WTC11 (cell line): ENCODE measurements around the gene TMPRSS12. TPM values are rescaled to one million over a fixed set of nuclear protein-coding genes. Genes with fewer than 3 reads are reported as not detected.

Experiments
- ATAC-seq: fragments of 200-7000 bp; cut with Tn5 transposase; 2 replicates; pipeline ENCODE4 v1.10.0; 2021; ENCODE audit warnings: mild to moderate bottlenecking, moderate library complexity
- CTCF ChIA-PET: fragments of 300-600 bp; sonication (Branson Sonifier 250); formaldehyde crosslinking; loops from one replicate; lab custom pipeline; 2021; ENCODE audit warnings: antibody characterized with exemption; lab: Charles Lee
- POLR2A ChIA-PET: fragments of 350-600 bp; sonication (Branson Sonifier 250); formaldehyde crosslinking; loops from one replicate; lab custom pipeline; 2021; ENCODE audit warnings: antibody characterized with exemption; lab: Charles Lee
- DNase-seq: peaks from one replicate; pipeline ENCODE4 v3.0.0; 2021; ENCODE audit warnings: low spot score
- H3K27ac Mint-ChIP-seq: 2 replicates; pipeline ENCODE4 v1.8.0; 2021; ENCODE audit warnings: mixed read lengths
- H3K27me3 Mint-ChIP-seq: 2 replicates; pipeline ENCODE4 v1.8.0; 2021; ENCODE audit warnings: low read depth, mild to moderate bottlenecking, moderate library complexity, mixed read lengths
- H3K36me3 Mint-ChIP-seq: 2 replicates; pipeline ENCODE4 v1.8.0; 2021; ENCODE audit warnings: mixed read lengths
- H3K4me1 Mint-ChIP-seq: 2 replicates; pipeline ENCODE4 v1.8.0; 2022; ENCODE audit warnings: mixed read lengths
- H3K4me3 Mint-ChIP-seq: 2 replicates; pipeline ENCODE4 v1.8.0; 2021; ENCODE audit warnings: mild to moderate bottlenecking, moderate library complexity, mixed read lengths
- H3K9me3 Mint-ChIP-seq: 2 replicates; pipeline ENCODE4 v1.8.0; 2021; ENCODE audit warnings: mixed read lengths
- CREB1 ChIP-seq: sonication (generic); formaldehyde crosslinking; IDR thresholded peaks from 2 replicates; pipeline ENCODE4 v1.8.0; 2023; ENCODE audit warnings: mild to moderate bottlenecking, missing genetic modification reagents
- TEAD4 ChIP-seq: sonication (generic); formaldehyde crosslinking; IDR thresholded peaks from 2 replicates; pipeline ENCODE4 v1.8.0; 2022; ENCODE audit warnings: mild to moderate bottlenecking, missing genetic modification reagents
- ZNF121 ChIP-seq: sonication (generic); formaldehyde crosslinking; IDR thresholded peaks from 2 replicates; pipeline ENCODE4 v1.8.0; 2023; ENCODE audit warnings: missing genetic modification reagents
- ZNF219 ChIP-seq: sonication (generic); formaldehyde crosslinking; IDR thresholded peaks from 2 replicates; pipeline ENCODE4 v1.8.0; 2023; ENCODE audit warnings: missing genetic modification reagents, mild to moderate bottlenecking, borderline replicate concordance
- total RNA-seq: library from RNA; stranded (reverse); gene quantifications from 3 replicates; pipeline ENCODE4 v1.2.3, GENCODE V29; 2021
- TF ChIP-seq, protein P1 (sequence below): fragments of 250-450 bp; sonication (Bioruptor Pico); IDR thresholded peaks from 2 replicates; pipeline ENCODE4 v1.9.0; 2021; ENCODE audit warnings: mild to moderate bottlenecking
- TF ChIP-seq, protein P2 (sequence below): fragments of 200-600 bp; IDR thresholded peaks from 2 replicates; pipeline ENCODE4 v1.8.0; 2022; ENCODE audit warnings: antibody characterized with exemption
- TF ChIP-seq, protein P3 (sequence below): sonication (generic); formaldehyde crosslinking; IDR thresholded peaks from 2 replicates; pipeline ENCODE4 v1.8.0; 2022; ENCODE audit warnings: missing genetic modification reagents
- TF ChIP-seq, protein P4 (sequence below): sonication (generic); formaldehyde crosslinking; IDR thresholded peaks from 2 replicates; pipeline ENCODE4 v1.8.0; 2022; ENCODE audit warnings: mild to moderate bottlenecking, missing genetic modification reagents
- TF ChIP-seq, protein P5 (sequence below): fragments of 250-450 bp; sonication (Bioruptor Pico); IDR thresholded peaks from 2 replicates; pipeline ENCODE4 v1.9.0; 2021; ENCODE audit warnings: mild to moderate bottlenecking, borderline replicate concordance

Gene TMPRSS12
- total RNA-seq, 1 experiment from 2014 or later: not detected

DNA sequence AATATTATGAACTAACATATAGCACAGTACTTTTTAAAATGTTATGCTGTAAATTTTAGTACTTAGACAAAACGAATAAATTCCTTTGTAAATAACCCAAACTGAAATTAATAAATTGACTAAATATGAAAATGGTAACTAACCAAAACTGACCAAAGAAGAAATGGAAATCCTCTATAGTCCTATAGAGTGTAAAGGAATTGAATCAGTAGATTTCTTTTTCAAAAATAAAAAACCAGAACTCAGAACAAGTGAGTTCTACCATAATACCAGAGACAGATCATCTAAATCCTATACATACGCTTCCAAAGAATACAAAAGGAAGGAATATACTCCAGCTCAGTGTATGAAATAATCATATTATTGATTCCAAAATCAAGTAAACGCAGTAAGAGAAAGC, 39.8 kb downstream of the TMPRSS12 start:
- CTCF ChIA-PET: no interaction called here
- POLR2A ChIA-PET: no interaction called here
- TF ChIP-seq, protein P1, sequence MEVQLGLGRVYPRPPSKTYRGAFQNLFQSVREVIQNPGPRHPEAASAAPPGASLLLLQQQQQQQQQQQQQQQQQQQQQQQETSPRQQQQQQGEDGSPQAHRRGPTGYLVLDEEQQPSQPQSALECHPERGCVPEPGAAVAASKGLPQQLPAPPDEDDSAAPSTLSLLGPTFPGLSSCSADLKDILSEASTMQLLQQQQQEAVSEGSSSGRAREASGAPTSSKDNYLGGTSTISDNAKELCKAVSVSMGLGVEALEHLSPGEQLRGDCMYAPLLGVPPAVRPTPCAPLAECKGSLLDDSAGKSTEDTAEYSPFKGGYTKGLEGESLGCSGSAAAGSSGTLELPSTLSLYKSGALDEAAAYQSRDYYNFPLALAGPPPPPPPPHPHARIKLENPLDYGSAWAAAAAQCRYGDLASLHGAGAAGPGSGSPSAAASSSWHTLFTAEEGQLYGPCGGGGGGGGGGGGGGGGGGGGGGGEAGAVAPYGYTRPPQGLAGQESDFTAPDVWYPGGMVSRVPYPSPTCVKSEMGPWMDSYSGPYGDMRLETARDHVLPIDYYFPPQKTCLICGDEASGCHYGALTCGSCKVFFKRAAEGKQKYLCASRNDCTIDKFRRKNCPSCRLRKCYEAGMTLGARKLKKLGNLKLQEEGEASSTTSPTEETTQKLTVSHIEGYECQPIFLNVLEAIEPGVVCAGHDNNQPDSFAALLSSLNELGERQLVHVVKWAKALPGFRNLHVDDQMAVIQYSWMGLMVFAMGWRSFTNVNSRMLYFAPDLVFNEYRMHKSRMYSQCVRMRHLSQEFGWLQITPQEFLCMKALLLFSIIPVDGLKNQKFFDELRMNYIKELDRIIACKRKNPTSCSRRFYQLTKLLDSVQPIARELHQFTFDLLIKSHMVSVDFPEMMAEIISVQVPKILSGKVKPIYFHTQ (CRISPR knock-in tag): no peak
- TF ChIP-seq TEAD4 (CRISPR knock-in tag) (no peak), ZNF219 (no peak), CREB1 (CRISPR knock-in tag) (no peak)
- TF ChIP-seq, protein P2, sequence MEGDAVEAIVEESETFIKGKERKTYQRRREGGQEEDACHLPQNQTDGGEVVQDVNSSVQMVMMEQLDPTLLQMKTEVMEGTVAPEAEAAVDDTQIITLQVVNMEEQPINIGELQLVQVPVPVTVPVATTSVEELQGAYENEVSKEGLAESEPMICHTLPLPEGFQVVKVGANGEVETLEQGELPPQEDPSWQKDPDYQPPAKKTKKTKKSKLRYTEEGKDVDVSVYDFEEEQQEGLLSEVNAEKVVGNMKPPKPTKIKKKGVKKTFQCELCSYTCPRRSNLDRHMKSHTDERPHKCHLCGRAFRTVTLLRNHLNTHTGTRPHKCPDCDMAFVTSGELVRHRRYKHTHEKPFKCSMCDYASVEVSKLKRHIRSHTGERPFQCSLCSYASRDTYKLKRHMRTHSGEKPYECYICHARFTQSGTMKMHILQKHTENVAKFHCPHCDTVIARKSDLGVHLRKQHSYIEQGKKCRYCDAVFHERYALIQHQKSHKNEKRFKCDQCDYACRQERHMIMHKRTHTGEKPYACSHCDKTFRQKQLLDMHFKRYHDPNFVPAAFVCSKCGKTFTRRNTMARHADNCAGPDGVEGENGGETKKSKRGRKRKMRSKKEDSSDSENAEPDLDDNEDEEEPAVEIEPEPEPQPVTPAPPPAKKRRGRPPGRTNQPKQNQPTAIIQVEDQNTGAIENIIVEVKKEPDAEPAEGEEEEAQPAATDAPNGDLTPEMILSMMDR: no peak
- TF ChIP-seq, protein P3, sequence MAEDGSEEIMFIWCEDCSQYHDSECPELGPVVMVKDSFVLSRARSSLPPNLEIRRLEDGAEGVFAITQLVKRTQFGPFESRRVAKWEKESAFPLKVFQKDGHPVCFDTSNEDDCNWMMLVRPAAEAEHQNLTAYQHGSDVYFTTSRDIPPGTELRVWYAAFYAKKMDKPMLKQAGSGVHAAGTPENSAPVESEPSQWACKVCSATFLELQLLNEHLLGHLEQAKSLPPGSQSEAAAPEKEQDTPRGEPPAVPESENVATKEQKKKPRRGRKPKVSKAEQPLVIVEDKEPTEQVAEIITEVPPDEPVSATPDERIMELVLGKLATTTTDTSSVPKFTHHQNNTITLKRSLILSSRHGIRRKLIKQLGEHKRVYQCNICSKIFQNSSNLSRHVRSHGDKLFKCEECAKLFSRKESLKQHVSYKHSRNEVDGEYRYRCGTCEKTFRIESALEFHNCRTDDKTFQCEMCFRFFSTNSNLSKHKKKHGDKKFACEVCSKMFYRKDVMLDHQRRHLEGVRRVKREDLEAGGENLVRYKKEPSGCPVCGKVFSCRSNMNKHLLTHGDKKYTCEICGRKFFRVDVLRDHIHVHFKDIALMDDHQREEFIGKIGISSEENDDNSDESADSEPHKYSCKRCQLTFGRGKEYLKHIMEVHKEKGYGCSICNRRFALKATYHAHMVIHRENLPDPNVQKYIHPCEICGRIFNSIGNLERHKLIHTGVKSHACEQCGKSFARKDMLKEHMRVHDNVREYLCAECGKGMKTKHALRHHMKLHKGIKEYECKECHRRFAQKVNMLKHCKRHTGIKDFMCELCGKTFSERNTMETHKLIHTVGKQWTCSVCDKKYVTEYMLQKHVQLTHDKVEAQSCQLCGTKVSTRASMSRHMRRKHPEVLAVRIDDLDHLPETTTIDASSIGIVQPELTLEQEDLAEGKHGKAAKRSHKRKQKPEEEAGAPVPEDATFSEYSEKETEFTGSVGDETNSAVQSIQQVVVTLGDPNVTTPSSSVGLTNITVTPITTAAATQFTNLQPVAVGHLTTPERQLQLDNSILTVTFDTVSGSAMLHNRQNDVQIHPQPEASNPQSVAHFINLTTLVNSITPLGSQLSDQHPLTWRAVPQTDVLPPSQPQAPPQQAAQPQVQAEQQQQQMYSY (CRISPR knock-in tag): no peak

DNA sequence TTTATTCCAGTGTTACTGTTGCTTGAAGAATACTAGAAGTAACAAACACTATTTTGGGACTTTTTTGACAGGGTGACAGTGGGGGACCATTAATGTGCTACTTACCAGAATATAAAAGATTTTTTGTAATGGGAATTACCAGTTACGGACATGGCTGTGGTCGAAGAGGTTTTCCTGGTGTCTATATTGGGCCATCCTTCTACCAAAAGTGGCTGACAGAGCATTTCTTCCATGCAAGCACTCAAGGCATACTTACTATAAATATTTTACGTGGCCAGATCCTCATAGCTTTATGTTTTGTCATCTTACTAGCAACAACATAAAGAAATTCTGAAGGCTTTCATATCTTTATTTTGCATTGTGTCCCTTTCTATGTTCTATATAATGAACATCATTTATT, 44.5 kb downstream of the TMPRSS12 start:
- TF ChIP-seq, protein P4, sequence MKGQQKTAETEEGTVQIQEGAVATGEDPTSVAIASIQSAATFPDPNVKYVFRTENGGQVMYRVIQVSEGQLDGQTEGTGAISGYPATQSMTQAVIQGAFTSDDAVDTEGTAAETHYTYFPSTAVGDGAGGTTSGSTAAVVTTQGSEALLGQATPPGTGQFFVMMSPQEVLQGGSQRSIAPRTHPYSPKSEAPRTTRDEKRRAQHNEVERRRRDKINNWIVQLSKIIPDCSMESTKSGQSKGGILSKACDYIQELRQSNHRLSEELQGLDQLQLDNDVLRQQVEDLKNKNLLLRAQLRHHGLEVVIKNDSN (CRISPR knock-in tag): no peak
- TF ChIP-seq, protein P5, sequence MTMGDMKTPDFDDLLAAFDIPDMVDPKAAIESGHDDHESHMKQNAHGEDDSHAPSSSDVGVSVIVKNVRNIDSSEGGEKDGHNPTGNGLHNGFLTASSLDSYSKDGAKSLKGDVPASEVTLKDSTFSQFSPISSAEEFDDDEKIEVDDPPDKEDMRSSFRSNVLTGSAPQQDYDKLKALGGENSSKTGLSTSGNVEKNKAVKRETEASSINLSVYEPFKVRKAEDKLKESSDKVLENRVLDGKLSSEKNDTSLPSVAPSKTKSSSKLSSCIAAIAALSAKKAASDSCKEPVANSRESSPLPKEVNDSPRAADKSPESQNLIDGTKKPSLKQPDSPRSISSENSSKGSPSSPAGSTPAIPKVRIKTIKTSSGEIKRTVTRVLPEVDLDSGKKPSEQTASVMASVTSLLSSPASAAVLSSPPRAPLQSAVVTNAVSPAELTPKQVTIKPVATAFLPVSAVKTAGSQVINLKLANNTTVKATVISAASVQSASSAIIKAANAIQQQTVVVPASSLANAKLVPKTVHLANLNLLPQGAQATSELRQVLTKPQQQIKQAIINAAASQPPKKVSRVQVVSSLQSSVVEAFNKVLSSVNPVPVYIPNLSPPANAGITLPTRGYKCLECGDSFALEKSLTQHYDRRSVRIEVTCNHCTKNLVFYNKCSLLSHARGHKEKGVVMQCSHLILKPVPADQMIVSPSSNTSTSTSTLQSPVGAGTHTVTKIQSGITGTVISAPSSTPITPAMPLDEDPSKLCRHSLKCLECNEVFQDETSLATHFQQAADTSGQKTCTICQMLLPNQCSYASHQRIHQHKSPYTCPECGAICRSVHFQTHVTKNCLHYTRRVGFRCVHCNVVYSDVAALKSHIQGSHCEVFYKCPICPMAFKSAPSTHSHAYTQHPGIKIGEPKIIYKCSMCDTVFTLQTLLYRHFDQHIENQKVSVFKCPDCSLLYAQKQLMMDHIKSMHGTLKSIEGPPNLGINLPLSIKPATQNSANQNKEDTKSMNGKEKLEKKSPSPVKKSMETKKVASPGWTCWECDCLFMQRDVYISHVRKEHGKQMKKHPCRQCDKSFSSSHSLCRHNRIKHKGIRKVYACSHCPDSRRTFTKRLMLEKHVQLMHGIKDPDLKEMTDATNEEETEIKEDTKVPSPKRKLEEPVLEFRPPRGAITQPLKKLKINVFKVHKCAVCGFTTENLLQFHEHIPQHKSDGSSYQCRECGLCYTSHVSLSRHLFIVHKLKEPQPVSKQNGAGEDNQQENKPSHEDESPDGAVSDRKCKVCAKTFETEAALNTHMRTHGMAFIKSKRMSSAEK: no peak
- no peak for TF ChIP-seq ZNF121 (CRISPR knock-in tag)

More for the DNA sequence above, 39.8 kb downstream of the TMPRSS12 start:
- no peaks in the 10 kb centered on the region for H3K36me3 Mint-ChIP-seq
- no peak overlapping the region for H3K4me3 Mint-ChIP-seq
- no peaks in the 10 kb centered on the region for H3K4me1 Mint-ChIP-seq
- H3K27ac Mint-ChIP-seq: no peak overlapping the region
- DNase-seq: no peak
- H3K27me3 Mint-ChIP-seq: no peaks in the 10 kb centered on the region
- ATAC-seq: no peak
- peaks cover 8% of the 10 kb centered on the region for H3K9me3 Mint-ChIP-seq

More for the DNA sequence above, 44.5 kb downstream of the TMPRSS12 start:
- no peaks in the 10 kb centered on the region for H3K4me1 Mint-ChIP-seq
- H3K9me3 Mint-ChIP-seq: peaks cover 6% of the 10 kb centered on the region
- H3K27ac Mint-ChIP-seq: no peak overlapping the region
- DNase-seq (no peak), ATAC-seq (no peak)
- H3K36me3 Mint-ChIP-seq: no peaks in the 10 kb centered on the region
- no peak overlapping the region for H3K4me3 Mint-ChIP-seq
- POLR2A ChIA-PET: no interaction called here
- no peaks in the 10 kb centered on the region for H3K27me3 Mint-ChIP-seq
- CTCF ChIA-PET: no interaction called here
